GM12872 (cell line): ENCODE data around the gene ELMO1.

Source experiments
- TF ChIP-seq, protein P1 (sequence below): IDR thresholded peaks from 3 replicates; pipeline ENCODE4 v1.5.1; 2011; ENCODE audit warnings: low read depth, mild to moderate bottlenecking, low read length, moderate library complexity; ENCODE audit not compliant: insufficient read depth

Gene ELMO1

DNA sequence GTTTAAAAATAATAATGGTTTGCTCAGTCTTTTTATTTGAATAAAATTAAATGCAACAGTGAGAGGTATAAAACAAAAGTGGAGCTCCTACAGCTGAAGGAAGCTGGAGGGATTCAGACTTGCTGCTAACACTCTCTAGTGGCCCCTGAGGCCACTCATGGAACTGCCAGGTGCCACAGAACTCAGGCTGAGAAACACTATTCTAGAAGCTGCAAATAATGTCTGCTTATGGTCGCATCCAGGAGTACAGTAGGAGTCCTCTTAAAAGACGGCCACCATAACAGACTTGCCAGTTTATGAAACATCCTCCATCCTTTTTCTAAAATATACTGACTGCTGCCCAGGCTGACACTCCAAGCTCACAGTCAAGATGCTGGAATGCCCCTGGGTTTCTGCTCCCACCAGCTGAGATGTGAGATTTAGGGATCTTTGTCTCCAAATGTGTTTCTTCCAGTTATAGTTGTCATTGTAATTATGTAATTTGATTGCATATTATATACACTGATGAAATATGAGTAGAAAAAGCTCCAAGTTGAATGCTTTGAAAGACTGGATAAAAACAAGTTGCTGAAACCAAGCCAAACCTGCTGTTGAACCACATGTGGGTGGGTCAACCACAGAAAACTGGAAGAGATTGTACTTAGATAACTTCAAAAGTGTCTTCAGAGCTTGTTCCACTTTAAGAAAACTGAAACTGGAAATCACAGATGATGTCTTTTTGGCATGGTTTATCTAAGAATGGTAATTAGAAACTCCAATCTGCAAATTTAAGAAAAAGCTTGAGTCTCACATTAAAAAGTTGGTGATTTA lies 510.7 kb downstream of the ELMO1 start:
- TF ChIP-seq, protein P1, sequence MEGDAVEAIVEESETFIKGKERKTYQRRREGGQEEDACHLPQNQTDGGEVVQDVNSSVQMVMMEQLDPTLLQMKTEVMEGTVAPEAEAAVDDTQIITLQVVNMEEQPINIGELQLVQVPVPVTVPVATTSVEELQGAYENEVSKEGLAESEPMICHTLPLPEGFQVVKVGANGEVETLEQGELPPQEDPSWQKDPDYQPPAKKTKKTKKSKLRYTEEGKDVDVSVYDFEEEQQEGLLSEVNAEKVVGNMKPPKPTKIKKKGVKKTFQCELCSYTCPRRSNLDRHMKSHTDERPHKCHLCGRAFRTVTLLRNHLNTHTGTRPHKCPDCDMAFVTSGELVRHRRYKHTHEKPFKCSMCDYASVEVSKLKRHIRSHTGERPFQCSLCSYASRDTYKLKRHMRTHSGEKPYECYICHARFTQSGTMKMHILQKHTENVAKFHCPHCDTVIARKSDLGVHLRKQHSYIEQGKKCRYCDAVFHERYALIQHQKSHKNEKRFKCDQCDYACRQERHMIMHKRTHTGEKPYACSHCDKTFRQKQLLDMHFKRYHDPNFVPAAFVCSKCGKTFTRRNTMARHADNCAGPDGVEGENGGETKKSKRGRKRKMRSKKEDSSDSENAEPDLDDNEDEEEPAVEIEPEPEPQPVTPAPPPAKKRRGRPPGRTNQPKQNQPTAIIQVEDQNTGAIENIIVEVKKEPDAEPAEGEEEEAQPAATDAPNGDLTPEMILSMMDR, result peak; percentile 29; the same call in 1 of the 3 replicates

DNA sequence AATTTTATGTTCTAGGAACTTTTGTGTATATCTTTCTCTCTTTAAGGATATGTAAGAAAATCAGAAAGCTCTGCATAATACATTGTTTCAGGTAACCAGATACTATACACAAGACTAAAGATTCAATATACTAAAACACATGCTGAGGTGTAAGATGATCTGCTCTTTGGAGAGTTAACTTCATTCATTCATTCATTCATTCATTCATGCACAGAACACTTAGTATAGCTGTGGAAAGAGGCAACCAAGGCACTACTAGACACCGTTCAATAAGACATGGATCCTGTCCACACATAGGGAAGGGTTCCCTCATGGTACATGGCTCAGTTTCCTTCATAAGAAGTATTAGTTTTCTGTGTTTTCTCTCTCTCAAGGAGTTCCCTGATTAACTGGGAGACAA lies 516.8 kb downstream of the ELMO1 start:
- TF ChIP-seq, protein P1, result no peak

- TF ChIP-seq, protein P1, result no peak
Measured at GRCh38 chr7:36929791-36930190, 518.9 kb downstream of the ELMO1 start.

DNA sequence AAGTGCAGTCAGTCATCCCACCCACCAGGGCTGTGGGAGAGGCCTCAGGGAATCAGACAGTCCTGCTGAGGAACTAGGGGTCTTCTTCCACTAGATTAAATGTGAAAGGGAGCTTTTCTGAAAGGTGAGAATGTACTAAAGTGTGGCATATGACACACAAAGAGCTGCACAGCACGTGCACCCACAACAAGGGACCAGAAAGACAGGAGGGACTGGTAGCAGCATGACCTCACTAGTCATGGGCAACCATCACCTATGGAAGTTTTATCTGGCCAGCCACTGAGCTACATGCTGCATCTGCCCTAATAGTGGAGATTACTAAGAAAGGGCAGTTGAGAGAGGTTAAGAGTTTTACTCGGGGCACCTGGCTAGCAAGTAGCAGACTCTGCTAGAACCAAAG lies 519.9 kb downstream of the ELMO1 start:
- TF ChIP-seq, protein P1, result no peak

DNA sequence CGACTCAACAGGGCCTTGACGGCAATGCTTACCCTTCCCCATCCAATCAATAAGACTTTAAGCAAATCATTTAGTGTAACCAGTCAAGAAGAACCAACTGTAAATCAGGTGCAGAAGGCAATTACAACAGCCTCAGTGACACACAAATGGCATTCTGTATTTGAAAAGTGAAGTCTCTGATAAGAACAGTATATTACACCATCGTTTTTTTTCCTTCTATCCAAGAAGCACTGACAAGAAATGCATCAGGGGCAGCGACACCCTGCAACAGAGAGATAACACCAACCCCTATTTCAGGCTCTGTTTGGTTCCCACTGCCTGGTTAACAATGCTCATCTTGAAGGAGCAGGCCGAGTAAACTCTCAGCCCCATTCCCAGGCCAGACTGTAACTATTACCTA lies 520.4 kb downstream of the ELMO1 start:
- TF ChIP-seq, protein P1, result no peak

GRCh38 chr7:36925691-36926090 lies 523.0 kb downstream of the ELMO1 start:
- TF ChIP-seq, protein P1, result no peak

GRCh38 chr7:36925207-36925606 lies 523.5 kb downstream of the ELMO1 start:
- TF ChIP-seq, protein P1, result no peak
